ENCODE results near the gene VAV2. TPM values are rescaled to one million over a fixed set of nuclear protein-coding genes. Genes with fewer than 3 reads are reported as not detected.

The VAV2 gene
- total and polyA plus RNA-seq, 2 of the 4 experiments (the other 2 are of a cell fraction) = 10.8 to 13.4 TPM

GRCh38 chr9:133797406-133798105 lies 194.6 kb downstream of the VAV2 start:
- Histone ChIP-seq H3K4ac (ENCODE audit: low read depth, low read length) (no peak overlapping the region), H3K4me1 (ENCODE audit: control insufficient read depth, insufficient read depth, low read length) (peaks cover 2% of the 10 kb centered on the region; the same call in 1 of the 2 replicates), H3K36me3 (ENCODE audit: control insufficient read depth, insufficient read depth, low read length) (peaks cover 11% of the 10 kb centered on the region; the same call in 1 of the 2 replicates), H3K27me3 (ENCODE audit: control insufficient read depth, insufficient read depth, low read length) (no peaks in the 10 kb centered on the region), H3K23ac (ENCODE audit: low read depth, low read length) (no peak overlapping the region), H3K4me3 (ENCODE audit: insufficient read depth, low read depth, low read length) (no peak overlapping the region), H2BK5ac (ENCODE audit: low read depth, low read length, poor library complexity, severe bottlenecking) (no peak overlapping the region), H4K8ac (ENCODE audit: low read depth in 2 of 2, low read length in 2 of 2) (no peak overlapping the region), H3K14ac (replicated peaks; ENCODE audit: low read depth, low read length) (no peak overlapping the region), H4K20me1 (ENCODE audit: insufficient read depth, low read length) (0 out of 2 replicates have a peak, but pooled peaks cover 7% of the 10 kb centered on the region), H2AFZ (replicated peaks; ENCODE audit: low read length, poor library complexity) (no peak overlapping the region), H3K4me2 (ENCODE audit: low read depth, low read length) (no peak overlapping the region), H3K56ac (ENCODE audit: extremely low read depth, insufficient read depth, low read length) (no peak overlapping the region), H2AK5ac (ENCODE audit: low read depth, low read length) (no peak overlapping the region), H3K79me1 (ENCODE audit: low read depth in 1 of 2, low read length in 2 of 2) (no peaks in the 10 kb centered on the region; a peak in 1 of 4 replicates), H3K9me3 (ENCODE audit: control insufficient read depth, insufficient read depth, low read length) (no peaks in the 10 kb centered on the region), H3K18ac (ENCODE audit: low read depth, low read length) (no peak overlapping the region), H4K5ac (ENCODE audit: low read depth, low read length) (no peak overlapping the region), H2AK9ac (replicated peaks; ENCODE audit: low read depth, low read length, poor library complexity) (no peak overlapping the region), H3K9ac (ENCODE audit: low read depth, low read length) (no peak overlapping the region), H3K27ac (ENCODE audit: insufficient read depth, low read length) (no peak overlapping the region), H4K91ac (ENCODE audit: insufficient read depth, low read depth, low read length) (no peak overlapping the region), H3K9me1 (ENCODE audit: insufficient read depth, low read length) (no peaks in the 10 kb centered on the region), H2BK15ac (ENCODE audit: low read depth, low read length) (no peak overlapping the region), H2BK20ac (ENCODE audit: low read depth, low read length) (no peak overlapping the region), H2BK120ac (ENCODE audit: low read depth, low read length) (no peak overlapping the region)
- ATAC-seq (ENCODE audit: low read depth) (no peak), DNase-seq (no peak)
- intact Hi-C loops (cut with micrococcal nuclease) (no loop called here), dilution Hi-C loops (cut with HindIII; ENCODE audit: low sequenced_read_pairs, unreplicated experiment) (loop anchor here (25.0 kb wide), 1 partner anchor 215 kb away; no protein-coding TSS in a partner anchor), in situ Hi-C loops (cut with MboI; ENCODE audit: low sequenced_read_pairs) (loop anchor here (25.0 kb wide), 1 partner anchor 340 kb away; the partner anchor contains the start of gene WDR5)
- ChIA-PET CTCF (interaction anchor here (0.9 kb wide), 1 partner anchor 197 kb away, joined by 3 read pairs; no protein-coding TSS in a partner anchor), POLR2A (ENCODE audit: unreplicated experiment) (no interaction called here)
- 90% methylated on average over 9 of the region's 22 CpGs; no CpG with 5 or more reads in 1 of the 2 experiments for WGBS, 2 experiments (ENCODE audit: extremely low coverage in 2 of 2, insufficient read length in 1 of 2)
- BruUV-seq (replicated peaks) = no TSS peak
- no peak for TF ChIP-seq BHLHE40 (IDR thresholded peaks at IDR 0.05; ENCODE audit: low read depth, low read length)
- no peak for TF ChIP-seq MAZ (IDR thresholded peaks at IDR 0.05; ENCODE audit: borderline replicate concordance, low read depth, low read length)
- no peak for TF ChIP-seq NFE2L2 (IDR thresholded peaks at IDR 0.05; ENCODE audit: low read depth, low read length)
- TF ChIP-seq RAD21 (IDR thresholded peaks at IDR 0.05; ENCODE audit: low read length) = no peak
- no peak for TF ChIP-seq MAFK (IDR thresholded peaks at IDR 0.05; ENCODE audit: low read depth, low read length)
- no peak for TF ChIP-seq CTCF (conservative IDR thresholded peaks at IDR 0.05; ENCODE audit: low read depth, low read length)
- TF ChIP-seq POLR2A (IDR thresholded peaks at IDR 0.05; ENCODE audit: low read depth, low read length) = no peak
- TF ChIP-seq RCOR1 (IDR thresholded peaks at IDR 0.05; ENCODE audit: insufficient replicate concordance, low read length) = no peak
- no peak for TF ChIP-seq RFX5 (IDR thresholded peaks at IDR 0.05; ENCODE audit: low read depth, low read length)
- TF ChIP-seq FOS (IDR thresholded peaks at IDR 0.05; ENCODE audit: low read depth, low read length) = no peak
- no peak for TF ChIP-seq SMC3 (IDR thresholded peaks at IDR 0.05; ENCODE audit: low read depth, low read length)
- TF ChIP-seq USF2 (IDR thresholded peaks at IDR 0.05; ENCODE audit: low read depth, low read length) = no peak
- no peak for TF ChIP-seq CHD1 (IDR thresholded peaks at IDR 0.05; ENCODE audit: low read depth, low read length)
- TF ChIP-seq ELK1 (IDR thresholded peaks at IDR 0.05; ENCODE audit: borderline replicate concordance, low read depth, low read length) = no peak
- TF ChIP-seq CEBPB (IDR thresholded peaks at IDR 0.05; ENCODE audit: low read depth, low read length) = no peak
